OCI-LY3 (cell line): ENCODE measurements around the gene FAM149B1.

ENCODE experiments used
- CTCF ChIP-seq: fragments of 200-600, 300-600 bp; sonication (generic); IDR thresholded peaks from 2 replicates; pipeline ENCODE4 v1.5.1; 2014; ENCODE audit warnings: antibody characterized with exemption, low read length, low read depth
- EZH2phosphoT487 ChIP-seq: fragments of 200-600 bp; shearing (Covaris generic); IDR thresholded peaks from 2 replicates; pipeline ENCODE4 v1.6.1; 2018; ENCODE audit warnings: antibody characterized with exemption, mixed run types, low read depth

GRCh38 chr10:73168465-73168803, 515 bp downstream of the FAM149B1 start:
- TF ChIP-seq CTCF, result no peak
- TF ChIP-seq EZH2phosphoT487, result no peak
